DND-41 (cell line): Measurements from ENCODE around the gene SCNN1A.

Source experiments
- EZH2 ChIP-seq: IDR thresholded peaks from 3 replicates; pipeline ENCODE4 v1.6.1; 2012; ENCODE audit warnings: borderline replicate concordance, low read depth, mild to moderate bottlenecking, moderate library complexity, low read length, inconsistent platforms; ENCODE audit not compliant: severe bottlenecking
- TF ChIP-seq, protein P1 (sequence below): IDR thresholded peaks from 2 replicates; pipeline ENCODE4 v1.5.1; 2012; ENCODE audit warnings: borderline replicate concordance, low read length, moderate library complexity, mild to moderate bottlenecking; ENCODE audit not compliant: poor library complexity, severe bottlenecking; ENCODE audit errors: extremely low read depth

DNA sequence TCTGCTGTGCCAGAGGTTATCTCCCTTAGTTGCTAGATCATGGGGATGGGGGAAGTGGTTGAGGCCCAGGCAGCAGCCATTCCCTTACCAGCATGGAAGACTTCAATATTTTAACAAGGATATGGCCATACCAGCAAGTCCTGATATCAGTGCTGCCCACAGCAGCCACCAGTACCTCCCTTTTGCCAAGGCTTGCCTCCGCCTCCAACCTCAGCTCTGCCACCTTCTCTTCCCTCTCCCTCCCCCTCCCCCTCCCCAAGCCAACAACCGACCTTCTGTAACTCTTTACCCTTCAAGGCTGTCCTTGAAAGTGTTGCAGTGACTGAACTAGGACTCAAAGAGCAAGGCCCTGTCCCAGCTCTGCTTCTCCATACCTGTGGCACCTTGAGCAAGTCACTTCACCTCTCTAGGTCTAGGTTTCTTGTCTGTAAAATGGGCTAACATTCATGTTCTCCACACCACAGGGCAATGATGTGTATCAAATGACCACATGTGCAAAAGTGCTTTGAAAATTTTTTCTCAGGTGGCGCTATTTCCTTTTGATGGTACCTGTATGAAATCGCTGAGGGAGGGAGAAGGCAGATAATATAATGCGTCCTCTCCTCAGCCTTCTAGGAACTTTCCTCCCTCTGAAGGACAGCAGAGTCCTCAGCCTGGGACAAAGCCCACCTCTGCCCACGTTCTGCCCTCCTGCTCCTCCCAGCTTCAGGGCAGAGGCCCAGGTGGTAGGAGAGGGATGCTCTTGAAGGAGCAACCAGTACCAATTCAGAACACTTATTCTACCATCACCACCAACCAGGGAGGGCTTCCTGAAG, 50.2 kb downstream of the SCNN1A start:
- TF ChIP-seq EZH2: no peak
- TF ChIP-seq, protein P1, sequence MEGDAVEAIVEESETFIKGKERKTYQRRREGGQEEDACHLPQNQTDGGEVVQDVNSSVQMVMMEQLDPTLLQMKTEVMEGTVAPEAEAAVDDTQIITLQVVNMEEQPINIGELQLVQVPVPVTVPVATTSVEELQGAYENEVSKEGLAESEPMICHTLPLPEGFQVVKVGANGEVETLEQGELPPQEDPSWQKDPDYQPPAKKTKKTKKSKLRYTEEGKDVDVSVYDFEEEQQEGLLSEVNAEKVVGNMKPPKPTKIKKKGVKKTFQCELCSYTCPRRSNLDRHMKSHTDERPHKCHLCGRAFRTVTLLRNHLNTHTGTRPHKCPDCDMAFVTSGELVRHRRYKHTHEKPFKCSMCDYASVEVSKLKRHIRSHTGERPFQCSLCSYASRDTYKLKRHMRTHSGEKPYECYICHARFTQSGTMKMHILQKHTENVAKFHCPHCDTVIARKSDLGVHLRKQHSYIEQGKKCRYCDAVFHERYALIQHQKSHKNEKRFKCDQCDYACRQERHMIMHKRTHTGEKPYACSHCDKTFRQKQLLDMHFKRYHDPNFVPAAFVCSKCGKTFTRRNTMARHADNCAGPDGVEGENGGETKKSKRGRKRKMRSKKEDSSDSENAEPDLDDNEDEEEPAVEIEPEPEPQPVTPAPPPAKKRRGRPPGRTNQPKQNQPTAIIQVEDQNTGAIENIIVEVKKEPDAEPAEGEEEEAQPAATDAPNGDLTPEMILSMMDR: no peak
